Kidney (tissue), 14 donors: ENCODE data around the gene SEMA4G. TPM values are rescaled to one million over a fixed set of nuclear protein-coding genes. Genes with fewer than 3 reads are reported as not detected.
A peak's percentile ranks its signal among the peaks of the same experiment; 100 is the strongest.

ENCODE experiments used
- DNase-seq, 5 donors: peaks; one replicate each; pipeline ENCODE4 v3.0.0-alpha.2; 2013 to 2020
- FAIRE-seq: peaks from 2 replicates; lab custom pipeline; 2012; peaks lifted over from hg19 to GRCh38; lab: Jason Lieb, UNC
- H3K27ac ChIP-seq, 2 donors: one replicate each; pipeline ENCODE4 v1.7.0; 2013; ENCODE audit warnings: low read depth in 2 of 2, low read length in 2 of 2, inconsistent platforms in 1 of 2
- H3K27me3 ChIP-seq: one replicate; pipeline ENCODE4 v1.7.1; 2013; ENCODE audit warnings: low read length, inconsistent platforms; ENCODE audit not compliant: control insufficient read depth, insufficient read depth
- H3K36me3 ChIP-seq, 3 donors: one replicate each; pipeline versions ENCODE4 v1.7.0 to v1.7.1; 2013; ENCODE audit warnings: low read length in 3 of 3, control low read depth in 1 of 3, inconsistent platforms in 1 of 3; ENCODE audit not compliant: insufficient read depth in 3 of 3, control insufficient read depth in 2 of 3
- H3K4me1 ChIP-seq, 3 donors: one replicate each; pipeline versions ENCODE4 v1.7.0 to v1.7.1; 2013; ENCODE audit warnings: low read length in 3 of 3, inconsistent platforms in 1 of 3, low read depth in 1 of 3; ENCODE audit not compliant: control insufficient read depth in 2 of 3, insufficient read depth in 2 of 3
- H3K4me3 ChIP-seq, 3 donors: one replicate each; pipeline versions ENCODE4 v1.7.0 to v1.8.1; 2013; ENCODE audit warnings: low read length in 3 of 3, control low read depth in 1 of 3, inconsistent platforms in 1 of 3
- H3K9ac ChIP-seq, 3 donors: one replicate each; pipeline versions ENCODE4 v1.7.0 to v1.7.1; 2013; ENCODE audit warnings: low read length in 3 of 3, control low read depth in 1 of 3, inconsistent platforms in 1 of 3
- H3K9me3 ChIP-seq, 3 donors: one replicate each; pipeline versions ENCODE4 v1.7.0 to v1.7.1; 2013; ENCODE audit warnings: low read length in 3 of 3, control low read depth in 1 of 3, inconsistent platforms in 1 of 3; ENCODE audit not compliant: control insufficient read depth in 2 of 3, insufficient read depth in 1 of 3
- CTCF ChIP-seq: IDR thresholded peaks from 3 replicates; pipeline ENCODE4 v1.5.1; 2012; ENCODE audit warnings: mild to moderate bottlenecking, moderate library complexity, borderline replicate concordance; ENCODE audit not compliant: insufficient read depth; ENCODE audit errors: extremely low read depth
- intact Hi-C: fragments of 100-400 bp; cut with DNase I; formaldehyde crosslinking; loops from one replicate; pipeline ENCODE4 v1.11.1; 2022
- polyA plus RNA-seq: library from polyadenylated mRNA; stranded (reverse); fragments of 350-450 nt; fragmentation: Illumina TruSeq; extraction: RNeasy Lipid Tissue Mini Kit (QIAGEN cat#74804); gene quantifications from one replicate; pipeline ENCODE4 v1.2.3, GENCODE V29; 2014; ENCODE audit warnings: low read depth, low replicate concordance; ENCODE audit not compliant: insufficient read depth
- total RNA-seq: library from RNA; stranded (reverse); fragmentation: NEBNext Ultra II Directional; extraction: Animal tissue kit (Norgen Biotek cat#: 25700); gene quantifications from one replicate; pipeline ENCODE4 v1.2.1, GENCODE V29; 2021
- donor health status: control.
- donor health status: control.
- donor health status: control.
- donor health status: control.
- donor health status: control.
- donor health status: DM: yes; HTN: yes; CAD: no.
- donor health status: Normal renal cell carcinoma (clear cell type).

SEMA4G gene
- total and polyA plus RNA-seq, 2 donors from 2014 or later: 6.1 to 23.5 TPM

GRCh38 chr10:101012525-101013364 lies 43.4 kb downstream of the SEMA4G start:
- no peak for FAIRE-seq
- Histone ChIP-seq H3K36me3 (no peaks in the 10 kb centered on the region), H3K9me3 (no peaks in the 10 kb centered on the region), H3K9ac (no peak overlapping the region), H3K27ac (no peak overlapping the region), H3K4me3 (no peak overlapping the region), H3K27me3 (peaks cover 4% of the 10 kb centered on the region), H3K4me1 (peaks cover 0 to 18% (median 0%) of the 10 kb centered on the region in 3 donors)
- TF ChIP-seq CTCF: peak; percentile 92
- DNase-seq: peak; percentile 90 to 97 (median 90)
- intact Hi-C loops: no loop called here

GRCh38 chr10:101013365-101013825 lies 44.1 kb downstream of the SEMA4G start:
- no peak overlapping the region for H3K9ac ChIP-seq
- no peak for FAIRE-seq

GRCh38 chr10:101014230-101014884 lies 45.1 kb downstream of the SEMA4G start:
- H3K36me3 ChIP-seq: no peaks in the 10 kb centered on the region
- H3K9ac ChIP-seq: no peak overlapping the region
- peak; percentile 85 for TF ChIP-seq CTCF
- no peaks in the 10 kb centered on the region for H3K9me3 ChIP-seq
- no peak overlapping the region for H3K4me3 ChIP-seq
- H3K27ac ChIP-seq: no peak overlapping the region
- FAIRE-seq (no peak), DNase-seq (peak; percentile 74 to 88 (median 81))
- intact Hi-C loops: no loop called here
- H3K27me3 ChIP-seq: peaks cover 4% of the 10 kb centered on the region
- H3K4me1 ChIP-seq: peaks cover 0 to 17% (median 0%) of the 10 kb centered on the region in 3 donors

More at GRCh38 chr10:101013365-101013825, 44.1 kb downstream of the SEMA4G start:
- Histone ChIP-seq H3K36me3 (no peaks in the 10 kb centered on the region), H3K9me3 (no peaks in the 10 kb centered on the region), H3K4me3 (no peak overlapping the region), H3K27ac (no peak overlapping the region), H3K27me3 (peaks cover 4% of the 10 kb centered on the region), H3K4me1 (peaks cover 0 to 15% (median 0%) of the 10 kb centered on the region in 3 donors)
- no peak for TF ChIP-seq CTCF
- no peak for DNase-seq
- intact Hi-C loops: no loop called here
